SW480 (cell line): Measurements from ENCODE around the gene ARHGAP9.
"Not testable (repeated sequence)": the region's sequence is repeated elsewhere in the genome, so short reads cannot be mapped to it uniquely, and the experiment has no call there.

ENCODE experiments used
- DNase-seq: peaks from one replicate; pipeline ENCODE4 v3.0.0-alpha.2; 2016; ENCODE audit warnings: low spot score

Gene ARHGAP9

GRCh38 chr12:57456737-57457490 is 22.8 kb downstream of the ARHGAP9 start:
- peak; percentile 53 for DNase-seq

- DNase-seq: peak; percentile 84
Measured at GRCh38 chr12:57456145-57456700, 23.4 kb downstream of the ARHGAP9 start.

GRCh38 chr12:57455374-57456144 is 24.1 kb downstream of the ARHGAP9 start:
- peak; percentile 60 for DNase-seq

GRCh38 chr12:57454566-57455373 is 24.9 kb downstream of the ARHGAP9 start, which contains the start of gene INHBE:
Gene INHBE, plus strand, starts transcription at chr12:57455307. Its CDS starts 230 bp downstream, at chr12:57455537.
- peak; percentile 94 for DNase-seq

- no peak for DNase-seq
Measured at GRCh38 chr12:57454213-57454565, 25.5 kb downstream of the ARHGAP9 start.

GRCh38 chr12:57452937-57453509 is 26.6 kb downstream of the ARHGAP9 start:
- peak; percentile 70 for DNase-seq

- DNase-seq: no peak
Measured at GRCh38 chr12:57452181-57452936, 27.3 kb downstream of the ARHGAP9 start.

GRCh38 chr12:57451233-57451778 is 28.4 kb downstream of the ARHGAP9 start:
- no peak for DNase-seq

GRCh38 chr12:57450057-57450456 is 29.6 kb downstream of the ARHGAP9 start:
- no peak for DNase-seq

GRCh38 chr12:57449375-57449774 is 30.3 kb downstream of the ARHGAP9 start:
- no peak for DNase-seq

GRCh38 chr12:57448669-57449068 is 31.0 kb downstream of the ARHGAP9 start:
- no peak for DNase-seq

GRCh38 chr12:57446292-57446960 is 33.2 kb downstream of the ARHGAP9 start:
- DNase-seq: no peak

GRCh38 chr12:57444744-57445143 is 34.9 kb downstream of the ARHGAP9 start:
- DNase-seq: no peak

- DNase-seq: not testable (repeated sequence)
Measured at GRCh38 chr12:57444337-57444736, 35.3 kb downstream of the ARHGAP9 start.

- no peak for DNase-seq
Measured at GRCh38 chr12:57441846-57442427, 37.7 kb downstream of the ARHGAP9 start.

GRCh38 chr12:57441393-57441792 is 38.3 kb downstream of the ARHGAP9 start:
- DNase-seq: not testable (repeated sequence)

GRCh38 chr12:57439762-57440266 is 39.9 kb downstream of the ARHGAP9 start:
- DNase-seq: no peak

GRCh38 chr12:57438400-57438799 is 41.3 kb downstream of the ARHGAP9 start:
- no peak for DNase-seq

GRCh38 chr12:57435293-57435692 is 44.4 kb downstream of the ARHGAP9 start:
- DNase-seq: no peak
